Neuron (in vitro differentiated cells): ENCODE data around the gene DOCK9.
"Not testable (repeated sequence)": the region's sequence is repeated elsewhere in the genome, so short reads cannot be mapped to it uniquely, and the experiment has no call there.

Experiments
- H2AFZ ChIP-seq: one replicate; pipeline ENCODE4 v1.6.1; 2013; ENCODE audit warnings: low read depth, mild to moderate bottlenecking, inconsistent platforms, low read length, moderate library complexity
- H3K27me3 ChIP-seq: one replicate; pipeline ENCODE4 v1.6.1; 2013; ENCODE audit warnings: low read length; ENCODE audit not compliant: insufficient read depth
- H3K36me3 ChIP-seq: one replicate; pipeline ENCODE4 v1.6.1; 2013; ENCODE audit warnings: low read length; ENCODE audit not compliant: insufficient read depth
- H3K4me1 ChIP-seq: one replicate; pipeline ENCODE4 v1.6.1; 2013; ENCODE audit warnings: low read length; ENCODE audit not compliant: insufficient read depth
- H3K4me3 ChIP-seq: 2 replicates; pipeline ENCODE4 v1.5.1; 2013; ENCODE audit warnings: mild to moderate bottlenecking, low read length, moderate library complexity
- H3K9me3 ChIP-seq: one replicate; pipeline ENCODE4 v1.6.1; 2013; ENCODE audit warnings: low read length

The DOCK9 gene

GRCh38 chr13:98906746-98907502, 70.9 kb downstream of the DOCK9 start:
- no peaks in the 10 kb centered on the region for H3K27me3 ChIP-seq
- H2AFZ ChIP-seq = no peak overlapping the region
- H3K36me3 ChIP-seq = no peaks in the 10 kb centered on the region
- no peaks in the 10 kb centered on the region for H3K9me3 ChIP-seq
- peaks cover 11% of the 10 kb centered on the region for H3K4me1 ChIP-seq
- no peak overlapping the region for H3K4me3 ChIP-seq

- H3K4me3 ChIP-seq = no peak overlapping the region
- no peak overlapping the region for H2AFZ ChIP-seq
- no peaks in the 10 kb centered on the region for H3K36me3 ChIP-seq
- H3K27me3 ChIP-seq = no peaks in the 10 kb centered on the region
- H3K4me1 ChIP-seq = peaks cover under 1% of the 10 kb centered on the region
- H3K9me3 ChIP-seq = no peaks in the 10 kb centered on the region
Measured at GRCh38 chr13:98905199-98905598, 72.7 kb downstream of the DOCK9 start.

- Histone ChIP-seq H3K36me3 (no peaks in the 10 kb centered on the region), H2AFZ (no peak overlapping the region), H3K27me3 (no peaks in the 10 kb centered on the region), H3K4me3 (no peak overlapping the region), H3K9me3 (no peaks in the 10 kb centered on the region), H3K4me1 (peaks cover 3% of the 10 kb centered on the region)
Measured at GRCh38 chr13:98900442-98900841, 77.4 kb downstream of the DOCK9 start.

- Histone ChIP-seq H2AFZ (no peak overlapping the region), H3K4me3 (no peak overlapping the region), H3K4me1 (peaks cover 3% of the 10 kb centered on the region), H3K9me3 (no peaks in the 10 kb centered on the region), H3K36me3 (no peaks in the 10 kb centered on the region), H3K27me3 (no peaks in the 10 kb centered on the region)
Measured at GRCh38 chr13:98897706-98898105, 80.2 kb downstream of the DOCK9 start.

- H2AFZ ChIP-seq = no peak overlapping the region
- H3K4me1 ChIP-seq = peaks cover 3% of the 10 kb centered on the region
- no peaks in the 10 kb centered on the region for H3K36me3 ChIP-seq
- H3K4me3 ChIP-seq = no peak overlapping the region
- H3K27me3 ChIP-seq = no peaks in the 10 kb centered on the region
- H3K9me3 ChIP-seq = no peaks in the 10 kb centered on the region
Measured at GRCh38 chr13:98896868-98897144, 81.1 kb downstream of the DOCK9 start.

GRCh38 chr13:98896083-98896867, 81.6 kb downstream of the DOCK9 start:
- Histone ChIP-seq H2AFZ (no peak overlapping the region), H3K27me3 (no peaks in the 10 kb centered on the region), H3K36me3 (no peaks in the 10 kb centered on the region), H3K4me3 (no peak overlapping the region), H3K9me3 (no peaks in the 10 kb centered on the region), H3K4me1 (peaks cover 3% of the 10 kb centered on the region)

- not testable (repeated sequence) for H3K9me3 ChIP-seq, H3K4me1 ChIP-seq, H3K4me3 ChIP-seq, H2AFZ ChIP-seq, H3K27me3 ChIP-seq, H3K36me3 ChIP-seq
Measured at GRCh38 chr13:98894814-98895213, 83.0 kb downstream of the DOCK9 start.

GRCh38 chr13:98893371-98893770, 84.5 kb downstream of the DOCK9 start:
- Histone ChIP-seq H3K27me3 (no peaks in the 10 kb centered on the region), H3K4me3 (no peak overlapping the region), H3K36me3 (no peaks in the 10 kb centered on the region), H2AFZ (no peak overlapping the region), H3K9me3 (no peaks in the 10 kb centered on the region), H3K4me1 (peaks cover 5% of the 10 kb centered on the region)

GRCh38 chr13:98892821-98893220, 85.0 kb downstream of the DOCK9 start:
- H3K4me3 ChIP-seq = no peak overlapping the region
- H3K36me3 ChIP-seq = no peaks in the 10 kb centered on the region
- H3K9me3 ChIP-seq = no peaks in the 10 kb centered on the region
- H2AFZ ChIP-seq = no peak overlapping the region
- peaks cover 8% of the 10 kb centered on the region for H3K4me1 ChIP-seq
- H3K27me3 ChIP-seq = no peaks in the 10 kb centered on the region

- H3K4me1 ChIP-seq = peaks cover 8% of the 10 kb centered on the region
- H3K4me3 ChIP-seq = no peak overlapping the region
- no peaks in the 10 kb centered on the region for H3K9me3 ChIP-seq
- no peaks in the 10 kb centered on the region for H3K27me3 ChIP-seq
- H3K36me3 ChIP-seq = no peaks in the 10 kb centered on the region
- no peak overlapping the region for H2AFZ ChIP-seq
Measured at GRCh38 chr13:98892077-98892476, 85.8 kb downstream of the DOCK9 start.

GRCh38 chr13:98890925-98891324, 86.9 kb downstream of the DOCK9 start:
- Histone ChIP-seq H3K36me3 (no peaks in the 10 kb centered on the region), H3K4me3 (no peak overlapping the region), H2AFZ (no peak overlapping the region), H3K4me1 (peaks cover 4% of the 10 kb centered on the region), H3K9me3 (no peaks in the 10 kb centered on the region), H3K27me3 (no peaks in the 10 kb centered on the region)

GRCh38 chr13:98890186-98890585, 87.7 kb downstream of the DOCK9 start:
- H3K36me3 ChIP-seq = no peaks in the 10 kb centered on the region
- no peak overlapping the region for H3K4me3 ChIP-seq
- H3K27me3 ChIP-seq = no peaks in the 10 kb centered on the region
- H3K9me3 ChIP-seq = no peaks in the 10 kb centered on the region
- H3K4me1 ChIP-seq = peaks cover 4% of the 10 kb centered on the region
- H2AFZ ChIP-seq = no peak overlapping the region

- Histone ChIP-seq H2AFZ (no peak overlapping the region), H3K4me3 (no peak overlapping the region), H3K27me3 (no peaks in the 10 kb centered on the region), H3K36me3 (no peaks in the 10 kb centered on the region), H3K4me1 (peaks cover 4% of the 10 kb centered on the region), H3K9me3 (no peaks in the 10 kb centered on the region)
Measured at GRCh38 chr13:98889419-98890085, 88.3 kb downstream of the DOCK9 start.
